OCI-LY7 (cell line): Measurements from ENCODE around the gene FEZ2. TPM values are rescaled to one million over a fixed set of nuclear protein-coding genes. Genes with fewer than 3 reads are reported as not detected.

ENCODE experiments used
- BruUV-seq: library from RNA; stranded (reverse); fragments of 400-500 nt; replicated peaks from 2 replicates; lab custom pipeline; 2021; lab: Mats Ljungman, UMichigan
- CTCF ChIA-PET: fragments of 300-600 bp; sonication (Branson Sonifier 250); formaldehyde crosslinking; loops from one replicate; lab custom pipeline; 2022; ENCODE audit warnings: antibody characterized with exemption; ENCODE audit not compliant: unreplicated experiment; lab: Charles Lee
- POLR2A ChIA-PET: fragments of 300-600 bp; sonication (Branson Sonifier 250); formaldehyde crosslinking; loops from one replicate; lab custom pipeline; 2022; ENCODE audit warnings: antibody characterized with exemption; lab: Charles Lee
- DNase-seq: peaks from one replicate; pipeline ENCODE4 v3.0.0-alpha.2; 2015; ENCODE audit warnings: low spot score
- H2AFZ ChIP-seq: fragments of 200-600 bp; sonication (generic), shearing (Covaris generic); 2 replicates; pipeline ENCODE4 v1.6.1; 2014; ENCODE audit warnings: mild to moderate bottlenecking, antibody characterized with exemption, low read length, moderate library complexity
- H3K27ac ChIP-seq: fragments of 200-600 bp; sonication (generic); 2 replicates; pipeline ENCODE4 v1.5.1; 2014; ENCODE audit warnings: mixed run types, low read depth, mild to moderate bottlenecking, moderate library complexity, low read length, inconsistent platforms; ENCODE audit not compliant: poor library complexity, severe bottlenecking
- H3K36me3 ChIP-seq: fragments of 200-600 bp; sonication (generic); 2 replicates; pipeline ENCODE4 v1.6.1; 2014; ENCODE audit warnings: mild to moderate bottlenecking, antibody characterized with exemption, low read length, moderate library complexity, mixed read lengths; ENCODE audit not compliant: insufficient read depth
- H3K4me1 ChIP-seq: fragments of 200-600 bp; sonication (generic); 2 replicates; pipeline ENCODE4 v1.5.1; 2014; ENCODE audit warnings: mild to moderate bottlenecking, low read length; ENCODE audit not compliant: insufficient read depth, poor library complexity, severe bottlenecking
- H3K4me2 ChIP-seq: fragments of 200-600 bp; sonication (generic); 2 replicates; pipeline ENCODE4 v1.6.1; 2014; ENCODE audit warnings: mild to moderate bottlenecking, low read length
- H3K4me3 ChIP-seq: fragments of 200-600 bp; sonication (generic); 2 replicates; pipeline ENCODE4 v1.5.1; 2014; ENCODE audit warnings: mild to moderate bottlenecking, low read depth, low read length; ENCODE audit not compliant: poor library complexity, severe bottlenecking
- H3K79me2 ChIP-seq: fragments of 200-600 bp; sonication (generic); 2 replicates; pipeline ENCODE4 v1.6.1; 2016; ENCODE audit warnings: low read depth, mild to moderate bottlenecking, low read length, moderate library complexity, mixed read lengths; ENCODE audit not compliant: insufficient read depth
- H3K9me2 ChIP-seq: fragments of 200-600 bp; sonication (generic); 2 replicates; pipeline ENCODE4 v1.6.1; 2016; ENCODE audit warnings: mild to moderate bottlenecking, low read length, mixed read lengths; ENCODE audit not compliant: insufficient read depth
- H3K9me3 ChIP-seq: fragments of 200-600 bp; sonication (generic); 2 replicates; pipeline ENCODE4 v1.6.1; 2014; ENCODE audit warnings: mild to moderate bottlenecking, mixed run types, low read length, mixed read lengths
- H4K20me1 ChIP-seq: fragments of 200-600 bp; sonication (generic); 2 replicates; pipeline ENCODE4 v1.6.1; 2014; ENCODE audit warnings: mild to moderate bottlenecking, antibody characterized with exemption, low read length, moderate library complexity, mixed read lengths; ENCODE audit not compliant: insufficient read depth
- CTCF ChIP-seq: fragments of 200-600 bp; sonication (generic); conservative IDR thresholded peaks from 2 replicates; pipeline ENCODE4 v1.5.1; 2014; ENCODE audit warnings: mild to moderate bottlenecking, antibody characterized with exemption, low read length, moderate library complexity, mixed read lengths
- EZH2phosphoT487 ChIP-seq: fragments of 200-600 bp; sonication (generic); IDR thresholded peaks from 2 replicates; pipeline ENCODE4 v1.6.1; 2018; ENCODE audit warnings: low read depth, borderline replicate concordance, mild to moderate bottlenecking, mixed run types, antibody characterized with exemption, low read length, moderate library complexity, mixed read lengths
- intact Hi-C: fragments of 100-400 bp; cut with micrococcal nuclease; formaldehyde crosslinking; loops from one replicate; pipeline ENCODE4 v1.10.0; 2022; ENCODE audit not compliant: unreplicated experiment
- total RNA-seq, 2 experiments: library from RNA; depleted of rRNA in 1 of 2; stranded (reverse); fragments of >200 nt in 1 of 2; shearing (Covaris generic) in 1 of 2; gene quantifications; 2 replicates each; pipeline ENCODE4 v1.2.3, GENCODE V29; 2014 to 2022

FEZ2 gene
- total RNA-seq, 2 experiments from 2014 or later, result 17.1 to 23.2 TPM

- TF ChIP-seq EZH2phosphoT487, result no peak
- TF ChIP-seq CTCF, result no peak
- H3K4me1 ChIP-seq, result no peaks in the 10 kb centered on the region
- H4K20me1 ChIP-seq, result no peaks in the 10 kb centered on the region
- H3K36me3 ChIP-seq, result peaks cover 16% of the 10 kb centered on the region; the same call in 1 of the 2 replicates
- intact Hi-C loops, result no loop called here
- no peak overlapping the region for H3K4me2 ChIP-seq
- CTCF ChIA-PET, result no interaction called here
- no peaks in the 10 kb centered on the region for H3K9me2 ChIP-seq
- POLR2A ChIA-PET, result interaction anchor here (0.5 kb wide), 1 partner anchor 37 kb away, joined by 4 read pairs; no protein-coding TSS in a partner anchor
- DNase-seq, result no peak
- no peaks in the 10 kb centered on the region for H3K79me2 ChIP-seq
- H3K27ac ChIP-seq, result no peak overlapping the region
- H3K9me3 ChIP-seq, result no peaks in the 10 kb centered on the region
- no TSS peak for BruUV-seq
- no peak overlapping the region for H3K4me3 ChIP-seq
- H2AFZ ChIP-seq, result no peak overlapping the region
Measured at GRCh38 chr2:36509075-36509474, 88.9 kb downstream of the FEZ2 start.

- H3K27ac ChIP-seq, result no peak overlapping the region
- H3K4me1 ChIP-seq, result no peaks in the 10 kb centered on the region
- no peaks in the 10 kb centered on the region for H3K9me2 ChIP-seq
- H3K9me3 ChIP-seq, result no peaks in the 10 kb centered on the region
- BruUV-seq, result no TSS peak
- CTCF ChIA-PET, result interaction anchor here (0.5 kb wide), 1 partner anchor 384 kb away, joined by 3 read pairs; no protein-coding TSS in a partner anchor
- H3K4me3 ChIP-seq, result no peak overlapping the region
- no peak for TF ChIP-seq EZH2phosphoT487
- peak; percentile 95 for TF ChIP-seq CTCF
- peak; percentile 64 for DNase-seq
- H2AFZ ChIP-seq, result no peak overlapping the region
- POLR2A ChIA-PET, result no interaction called here
- H3K36me3 ChIP-seq, result peaks cover 2% of the 10 kb centered on the region; the same call in 1 of the 2 replicates
- H3K79me2 ChIP-seq, result no peaks in the 10 kb centered on the region
- H3K4me2 ChIP-seq, result no peak overlapping the region
- intact Hi-C loops, result loop anchor here (1.0 kb wide), 2 partner anchors 150 to 155 kb away; no protein-coding TSS in a partner anchor
- no peaks in the 10 kb centered on the region for H4K20me1 ChIP-seq
Measured at GRCh38 chr2:36507408-36507812, 90.6 kb downstream of the FEZ2 start.

Other genes with a start within 250 kb of the FEZ2 start
- gene CRIM1, start 242.4 kb downstream of the FEZ2 start, total RNA-seq (2014; rRNA removed; shearing (Covaris generic)), result 24.5 and 37.0 TPM in 2 replicates
- 43.6 and 47.4 TPM in 2 replicates for gene CRIM1, start 242.4 kb downstream of the FEZ2 start, total RNA-seq (2022)
- not detected in 2 replicates for gene VIT, start 98.5 kb upstream of the FEZ2 start, total RNA-seq (2014; rRNA removed; shearing (Covaris generic))
- gene VIT, start 98.5 kb upstream of the FEZ2 start, total RNA-seq (2022), result not detected in 2 replicates